NT2/D1 (cell line): ENCODE measurements around the gene L3MBTL4.

Source experiments
- SUZ12 ChIP-seq: IDR thresholded peaks from 2 replicates; pipeline ENCODE4 v1.6.1; 2011; ENCODE audit not compliant: insufficient read length, insufficient read depth; ENCODE audit errors: extremely low read depth
- YY1 ChIP-seq: IDR thresholded peaks from 2 replicates; pipeline ENCODE4 v1.6.1; 2011; ENCODE audit not compliant: insufficient read length, insufficient read depth
- ZNF274 ChIP-seq: IDR thresholded peaks from 2 replicates; pipeline ENCODE4 v1.6.1; 2011; ENCODE audit warnings: mild to moderate bottlenecking, low read depth, low read length

- TF ChIP-seq ZNF274 (no peak), YY1 (no peak), SUZ12 (no peak)
Observed at GRCh38 chr18:6210349-6211173, 204.2 kb downstream of the L3MBTL4 start.
